ENCODE data around the gene MEF2D. TPM values are rescaled to one million over a fixed set of nuclear protein-coding genes. Genes with fewer than 3 reads are reported as not detected.

The MEF2D gene
- total RNA-seq, 2 donors from 2014 or later, result 31.7 to 62.5 TPM

DNA sequence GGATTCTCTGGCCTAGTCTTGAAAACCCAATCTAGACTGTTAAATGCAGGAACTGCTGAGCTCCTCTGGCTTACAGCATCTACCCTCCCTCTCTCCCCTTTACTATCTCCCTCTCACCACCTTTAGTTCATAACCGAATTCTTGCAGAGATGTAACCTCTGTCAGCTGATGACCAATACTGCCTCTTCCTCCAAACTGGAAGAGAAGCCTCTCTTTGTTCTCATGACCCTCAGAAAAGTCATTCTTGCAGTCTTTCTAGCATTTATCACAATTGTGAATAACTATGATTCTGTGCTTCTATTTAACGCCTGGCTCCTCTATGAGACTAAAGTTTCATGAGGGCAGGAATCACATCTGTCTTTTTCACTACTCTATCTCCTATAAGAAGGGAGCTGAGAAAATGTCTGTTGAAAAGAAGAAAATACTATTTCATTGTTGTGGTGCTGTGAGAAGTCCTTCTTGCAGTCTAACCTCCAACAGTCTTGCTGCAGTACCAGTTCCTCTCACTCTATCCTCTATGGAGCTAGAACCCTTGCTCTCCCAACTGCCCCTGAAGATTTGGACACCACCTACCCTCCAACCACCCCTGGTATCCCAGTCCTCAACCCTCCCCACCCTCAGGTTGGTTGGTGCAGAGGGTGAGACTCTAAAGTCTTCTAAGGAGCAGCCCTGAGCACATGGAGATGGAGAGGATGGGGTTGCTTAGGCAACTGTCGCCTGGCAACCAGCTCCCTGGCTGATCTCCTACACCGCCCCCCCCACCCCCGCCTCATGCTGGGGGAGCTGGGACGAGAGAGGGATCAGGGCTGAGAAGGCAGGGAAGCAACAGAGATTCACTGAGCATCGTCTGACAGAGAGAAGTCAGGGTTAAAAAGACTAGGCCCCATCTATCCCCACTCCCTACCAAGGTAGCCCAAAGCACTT lies 13.9 kb downstream of the MEF2D start:
- H3K36me3 Mint-ChIP-seq, result peaks cover 12 to 20% of the 10 kb centered on the region in 2 donors
- ATAC-seq (no peak), DNase-seq (ENCODE audit: low spot score in 2 of 2) (no peak)
- H3K27ac Mint-ChIP-seq, result peak overlapping the region in 1 of 2 donors; percentile 86
- H3K9me3 Mint-ChIP-seq, result no peaks in the 10 kb centered on the region

DNA sequence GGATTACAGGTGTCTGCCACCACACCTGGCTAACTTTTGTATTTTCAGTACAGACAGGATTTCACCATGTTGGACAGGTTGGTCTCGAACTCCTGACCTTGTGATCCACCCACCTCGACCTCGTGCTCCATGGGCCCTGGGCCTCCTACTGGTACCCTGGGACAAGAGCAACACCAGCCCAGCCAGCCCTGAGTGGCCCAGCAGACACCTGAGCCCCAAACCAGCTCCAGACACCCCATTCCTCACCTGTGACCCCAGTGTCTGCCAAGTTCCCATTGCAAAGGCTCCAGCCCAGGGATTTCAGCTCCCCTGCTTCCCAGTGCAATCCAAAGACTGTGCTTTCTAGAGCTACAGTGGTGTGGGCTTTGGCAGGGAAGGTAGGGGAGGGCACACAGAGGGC lies 14.6 kb downstream of the MEF2D start:
- Mint-ChIP-seq H3K9me3 (no peaks in the 10 kb centered on the region), H3K36me3 (peaks cover 17 to 24% of the 10 kb centered on the region in 2 donors), H3K27ac (no peak overlapping the region)
- DNase-seq (ENCODE audit: low spot score in 2 of 2) (no peak), ATAC-seq (no peak)

DNA sequence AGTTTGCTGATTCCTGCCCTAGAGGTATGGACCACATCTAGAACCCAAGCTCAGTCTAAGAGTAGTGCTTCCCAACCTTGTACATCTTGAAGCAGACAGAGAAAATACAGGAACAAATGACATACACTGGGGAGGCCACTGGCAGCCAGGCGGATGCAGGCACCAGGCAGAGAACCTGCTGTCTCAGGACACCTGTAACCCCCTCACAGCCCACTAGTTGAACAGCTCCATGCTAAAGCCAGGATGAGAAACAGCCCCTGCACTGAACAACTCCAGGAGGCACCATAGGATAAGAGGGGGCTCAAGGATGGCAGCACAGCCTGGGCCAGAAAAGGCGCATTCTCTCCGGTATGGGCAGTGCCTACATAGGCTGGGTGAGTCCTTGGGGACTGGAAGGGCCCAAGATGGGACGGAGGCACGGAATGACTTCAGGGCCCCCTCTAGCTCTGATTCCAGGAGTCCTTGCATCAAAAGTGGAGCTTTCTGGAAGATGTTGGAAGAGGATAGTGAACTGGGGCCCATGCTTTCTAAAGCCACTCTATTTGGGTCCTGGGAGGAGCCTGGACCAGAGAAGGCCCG lies 16.0 kb downstream of the MEF2D start:
- Mint-ChIP-seq H3K36me3 (peaks cover 26 to 33% of the 10 kb centered on the region in 2 donors), H3K9me3 (no peaks in the 10 kb centered on the region), H3K27ac (peak overlapping the region in 1 of 2 donors; percentile 72)
- no peak for DNase-seq (ENCODE audit: low spot score in 2 of 2)
- ATAC-seq, result no peak

DNA sequence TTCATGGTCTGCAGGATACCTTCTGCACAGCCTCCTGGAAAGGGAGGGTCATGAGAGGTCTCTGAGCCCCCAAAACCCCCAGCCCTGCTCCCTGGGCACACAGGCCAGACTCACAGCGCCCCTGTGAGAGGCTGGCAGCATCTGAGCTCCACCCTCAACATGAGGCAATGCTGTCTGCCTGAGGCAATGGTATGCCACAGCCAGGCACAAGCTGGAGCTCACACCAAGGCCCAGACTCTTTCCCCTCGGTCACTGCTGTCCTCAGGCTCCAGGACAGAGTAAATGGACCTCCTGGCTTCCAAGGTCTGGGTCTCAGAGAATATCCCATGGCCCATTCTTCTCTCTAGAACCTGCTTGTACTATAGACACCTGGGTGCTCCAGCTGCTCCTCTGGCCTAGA lies 17.2 kb downstream of the MEF2D start:
- H3K27ac Mint-ChIP-seq, result no peak overlapping the region
- no peaks in the 10 kb centered on the region for H3K9me3 Mint-ChIP-seq
- no peak for ATAC-seq
- no peak for DNase-seq (ENCODE audit: low spot score in 2 of 2)
- peaks cover 26 to 33% of the 10 kb centered on the region in 2 donors for H3K36me3 Mint-ChIP-seq

DNA sequence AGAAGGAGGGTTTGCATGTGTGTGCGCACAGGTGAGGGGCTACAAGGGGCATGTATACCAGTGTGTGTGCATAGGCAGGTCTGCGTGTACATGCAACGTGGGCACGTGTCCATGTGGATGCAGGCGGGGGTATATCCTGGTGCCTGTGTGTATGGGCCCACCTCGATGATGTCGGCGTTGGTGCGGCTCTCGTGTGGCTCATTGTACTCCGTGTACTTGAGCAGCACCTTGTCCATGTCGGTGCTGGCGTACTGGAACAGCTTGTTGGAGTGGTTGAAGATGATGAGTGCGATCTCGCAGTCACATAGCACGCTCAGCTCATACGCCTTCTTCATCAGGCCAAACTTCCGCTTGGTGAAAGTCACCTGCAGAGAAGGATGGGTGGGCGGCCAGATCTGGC lies 18.3 kb downstream of the MEF2D start:
- Mint-ChIP-seq H3K36me3 (peaks cover 22 to 26% of the 10 kb centered on the region in 2 donors), H3K9me3 (no peaks in the 10 kb centered on the region), H3K27ac (peak overlapping the region in 1 of 2 donors; percentile 85)
- DNase-seq (ENCODE audit: low spot score in 2 of 2) (no peak), ATAC-seq (no peak)

DNA sequence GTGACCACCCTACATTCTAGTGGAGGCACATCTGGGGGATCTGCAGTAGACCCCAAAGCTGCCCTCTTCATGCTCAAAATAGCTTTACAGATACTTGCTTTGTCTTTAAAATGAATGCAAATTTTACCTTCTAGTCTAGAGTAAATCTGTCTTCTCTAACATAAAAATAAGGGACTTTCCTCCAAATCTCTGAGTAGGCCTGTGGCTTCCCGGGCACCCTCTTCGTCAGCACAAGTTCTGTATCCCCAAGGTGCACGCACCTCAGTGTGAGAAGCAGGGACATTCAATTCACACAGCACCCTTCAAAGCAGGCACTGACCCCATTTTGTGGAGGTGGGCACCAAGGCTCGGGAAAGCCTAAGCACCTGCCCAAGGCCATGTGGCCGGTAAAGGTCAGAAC lies 19.0 kb downstream of the MEF2D start:
- DNase-seq (ENCODE audit: low spot score in 2 of 2), result no peak
- Mint-ChIP-seq H3K9me3 (no peaks in the 10 kb centered on the region), H3K27ac (peak overlapping the region; percentile 1 to 85), H3K36me3 (peaks cover 20 to 23% of the 10 kb centered on the region in 2 donors)
- ATAC-seq, result peak; percentile 50 to 71

DNA sequence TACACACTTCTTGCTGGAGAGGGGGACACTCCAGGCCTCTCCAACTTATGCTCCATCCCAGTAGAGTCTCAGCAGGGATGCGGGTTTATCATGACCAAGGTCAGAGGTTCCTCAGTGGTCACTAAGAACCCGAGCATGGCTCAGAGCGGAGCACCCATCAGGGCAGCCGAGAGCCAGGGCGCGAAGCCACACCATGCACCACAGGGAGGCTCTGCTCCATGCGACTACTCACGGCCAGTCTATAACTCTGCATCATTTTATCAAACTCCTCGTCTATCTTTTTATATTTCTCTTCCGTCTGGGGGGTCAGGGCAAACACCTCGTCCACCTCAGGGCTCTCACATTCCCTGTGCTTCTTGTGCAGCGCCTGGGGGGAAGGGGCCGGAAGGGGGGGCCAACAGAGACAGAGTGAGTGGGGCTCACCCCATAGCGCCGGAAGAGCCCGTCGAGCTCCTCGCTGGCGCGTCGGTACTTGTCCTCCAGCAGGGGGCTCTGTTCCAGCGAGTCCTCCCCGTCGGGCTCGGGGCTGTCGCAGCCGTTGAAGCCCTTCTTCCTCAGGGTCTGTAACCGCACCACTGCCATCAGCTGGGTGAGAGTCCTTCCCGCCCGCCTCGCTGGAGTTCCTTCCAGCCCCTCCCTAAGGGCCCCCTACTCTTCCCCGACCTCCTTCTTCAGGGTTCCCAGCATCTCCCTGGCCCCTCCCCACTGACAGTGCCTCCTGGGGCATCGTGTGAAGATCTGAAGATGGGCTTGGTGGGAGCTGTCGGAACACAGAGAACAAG lies 20.0 kb downstream of the MEF2D start:
- H3K27ac Mint-ChIP-seq, result peak overlapping the region; percentile 85 to 92
- ATAC-seq (peak; percentile 54 to 80), DNase-seq (ENCODE audit: low spot score in 2 of 2) (peak; percentile 71 to 86)
- peaks cover 17 to 18% of the 10 kb centered on the region in 2 donors for H3K36me3 Mint-ChIP-seq
- no peaks in the 10 kb centered on the region for H3K9me3 Mint-ChIP-seq

DNA sequence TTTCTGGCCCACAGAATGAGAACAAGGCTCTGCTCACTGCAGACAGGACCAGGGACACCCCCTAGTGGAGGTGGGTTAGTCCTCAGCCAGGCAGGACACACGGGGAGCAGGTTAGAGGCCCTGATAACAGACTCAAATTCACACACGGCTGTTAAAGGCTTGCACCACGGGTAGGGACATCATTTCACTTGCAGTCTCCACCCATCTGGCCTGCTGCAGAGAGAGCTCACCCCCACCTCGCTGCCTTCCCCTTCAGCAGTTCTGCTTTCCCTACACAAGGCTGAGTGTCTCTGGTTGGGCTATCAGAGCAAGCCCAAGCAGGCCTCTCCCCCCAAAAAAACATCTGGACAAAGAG lies 20.6 kb downstream of the MEF2D start:
- DNase-seq (ENCODE audit: low spot score in 2 of 2) (no peak), ATAC-seq (no peak)
- H3K27ac Mint-ChIP-seq, result peak overlapping the region in 1 of 2 donors; percentile 92
- H3K9me3 Mint-ChIP-seq, result no peaks in the 10 kb centered on the region
- H3K36me3 Mint-ChIP-seq, result peaks cover 17 to 18% of the 10 kb centered on the region in 2 donors

DNA sequence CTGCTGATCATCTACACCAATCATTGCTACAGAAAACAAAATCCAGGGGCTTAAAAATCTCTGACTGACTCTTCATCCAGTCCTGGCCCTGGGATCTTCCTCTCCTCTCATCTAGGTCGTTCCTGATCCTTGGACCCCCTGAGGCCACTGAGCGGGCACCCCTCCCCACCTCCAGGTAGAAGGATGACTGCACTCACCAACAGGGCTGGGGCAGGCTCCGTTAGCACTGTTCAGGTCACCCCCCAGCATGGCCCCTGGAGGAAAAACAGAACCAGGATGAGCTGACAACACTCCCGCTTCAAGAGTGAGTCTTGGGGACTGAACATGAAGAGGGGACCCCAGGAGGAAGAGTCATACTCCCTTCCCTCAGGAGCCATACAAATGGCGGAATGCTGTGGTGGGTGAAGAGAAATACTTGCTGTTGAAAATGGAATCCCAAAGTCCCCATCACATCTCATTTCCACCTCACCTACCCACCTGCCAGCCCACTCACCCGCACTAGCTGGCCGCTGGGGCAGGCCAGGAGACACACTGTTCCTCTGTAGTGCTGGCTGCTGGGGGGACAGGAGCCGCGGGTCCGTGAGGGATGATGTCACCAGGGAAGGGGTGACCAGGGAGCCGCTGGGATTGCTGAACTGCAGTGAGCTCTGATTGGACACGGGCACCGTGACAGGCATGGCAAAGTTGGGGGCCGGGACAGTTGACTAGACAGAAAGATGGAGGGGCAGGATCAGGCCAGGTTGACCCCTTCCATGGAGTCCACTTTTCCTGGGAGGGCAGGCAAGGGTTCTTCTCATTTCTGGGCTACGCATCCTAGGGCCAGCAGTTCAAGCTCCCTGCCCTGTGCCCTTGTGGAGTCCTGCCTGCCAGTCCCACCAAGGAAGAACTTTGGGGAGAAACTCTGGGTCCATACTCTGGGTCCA lies 21.2 kb downstream of the MEF2D start:
- H3K36me3 Mint-ChIP-seq, result peaks cover 17 to 18% of the 10 kb centered on the region in 2 donors
- DNase-seq (ENCODE audit: low spot score in 2 of 2) (no peak), ATAC-seq (no peak)
- H3K27ac Mint-ChIP-seq, result peak overlapping the region; percentile 13 to 83
- no peaks in the 10 kb centered on the region for H3K9me3 Mint-ChIP-seq

DNA sequence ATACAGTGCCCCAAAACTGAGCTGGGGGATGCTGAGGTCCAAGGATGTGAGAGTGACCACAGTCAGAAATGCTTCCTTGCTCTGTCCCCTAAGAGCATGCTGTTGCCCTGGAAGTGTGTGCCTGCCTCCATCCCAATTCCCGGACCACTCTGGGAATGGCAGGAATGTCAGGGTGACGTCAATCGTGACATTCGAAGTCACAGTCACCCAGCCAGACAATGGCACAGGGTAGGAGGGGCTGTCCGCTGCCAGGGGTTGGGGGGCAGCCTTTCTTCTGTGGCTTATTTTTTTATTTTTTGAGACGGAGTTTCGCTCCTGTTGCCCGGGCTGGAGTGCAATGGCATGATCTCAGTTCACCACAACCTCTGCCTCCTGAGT lies 22.3 kb downstream of the MEF2D start:
- no peak for DNase-seq (ENCODE audit: low spot score in 2 of 2)
- Mint-ChIP-seq H3K9me3 (no peaks in the 10 kb centered on the region), H3K27ac (peak overlapping the region; percentile 31 to 72), H3K36me3 (peaks cover 17 to 18% of the 10 kb centered on the region in 2 donors)
- no peak for ATAC-seq

DNA sequence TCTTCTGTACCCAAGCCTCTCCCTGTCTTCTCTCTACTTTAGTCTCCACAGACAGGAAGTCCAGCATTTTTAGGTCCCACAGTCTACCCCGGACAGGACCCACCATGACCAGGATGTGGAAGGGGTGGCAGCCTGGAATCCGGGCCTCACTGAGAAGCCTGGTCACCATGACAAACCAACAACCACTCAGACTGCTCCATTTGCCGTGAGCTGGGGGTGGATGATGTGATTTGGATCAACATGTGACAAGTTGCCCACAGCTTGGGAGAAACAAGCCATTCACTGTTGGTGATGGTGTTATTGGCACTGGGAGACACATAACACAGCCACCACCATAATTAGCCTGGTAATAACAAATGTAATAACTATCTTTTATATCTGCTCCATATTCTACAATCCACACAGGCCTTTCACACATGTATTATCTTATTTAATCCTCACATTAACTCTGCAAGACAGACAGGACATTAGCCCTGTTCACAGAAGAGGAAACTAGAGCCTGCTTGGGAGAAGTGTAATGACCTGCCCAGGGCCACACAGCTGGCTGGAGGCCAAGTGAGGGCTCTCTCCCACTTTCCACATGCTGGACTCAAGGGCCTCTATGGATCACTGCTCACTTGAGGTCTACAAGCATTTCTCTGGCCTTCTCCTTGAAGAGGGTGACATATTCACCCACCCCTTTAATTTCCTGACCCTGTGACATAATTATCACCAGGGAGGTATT lies 22.9 kb downstream of the MEF2D start:
- H3K36me3 Mint-ChIP-seq, result peaks cover 17 to 18% of the 10 kb centered on the region in 2 donors
- H3K9me3 Mint-ChIP-seq, result no peaks in the 10 kb centered on the region
- DNase-seq (ENCODE audit: low spot score in 2 of 2), result no peak
- H3K27ac Mint-ChIP-seq, result peak overlapping the region; percentile 72 to 84
- peak in 1 of 2 donors; percentile 4 for ATAC-seq

DNA sequence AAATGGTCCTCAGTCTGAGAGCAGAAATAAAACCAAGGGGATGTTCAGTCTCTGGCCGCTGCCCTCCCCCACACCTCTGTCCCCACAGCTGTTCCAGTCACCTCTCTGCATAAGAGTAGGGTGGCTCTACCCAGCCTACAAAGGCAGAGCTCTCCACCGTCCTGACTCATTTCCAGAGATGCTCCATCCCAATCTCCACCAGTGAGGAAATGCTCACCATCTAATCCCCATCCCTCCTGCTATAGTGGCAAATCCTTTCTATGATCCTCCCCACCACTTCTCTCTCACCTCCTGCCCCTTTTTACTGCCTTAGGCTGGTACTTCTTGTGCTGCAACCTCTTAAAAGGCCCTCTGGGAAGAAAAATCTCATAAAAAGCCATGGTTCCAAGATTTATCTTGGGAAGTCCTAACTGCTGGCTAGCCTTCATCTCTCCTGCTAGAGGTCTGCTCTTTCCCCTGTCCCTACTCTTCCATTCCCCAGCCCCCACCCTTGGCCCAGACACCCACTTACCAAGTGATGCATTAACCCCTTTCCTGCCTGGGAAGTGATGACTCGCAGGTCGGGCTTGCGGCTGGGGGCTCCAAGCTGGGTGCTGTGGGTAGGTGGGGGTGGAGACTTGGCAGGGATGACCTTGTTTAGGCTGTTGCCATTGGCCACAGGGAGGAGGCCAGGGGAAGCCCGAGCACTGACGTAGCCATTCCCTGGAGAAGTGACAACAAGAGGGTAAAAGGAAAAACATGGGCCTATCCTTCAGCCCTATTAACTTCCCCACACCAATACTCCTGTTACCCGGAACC lies 23.9 kb downstream of the MEF2D start:
- peak; percentile 29 to 47 for ATAC-seq
- H3K27ac Mint-ChIP-seq, result peak overlapping the region; percentile 72 to 84
- peak; percentile 39 to 74 for DNase-seq (ENCODE audit: low spot score in 2 of 2)
- no peaks in the 10 kb centered on the region for H3K9me3 Mint-ChIP-seq
- peaks cover 14% of the 10 kb centered on the region in 2 donors for H3K36me3 Mint-ChIP-seq

DNA sequence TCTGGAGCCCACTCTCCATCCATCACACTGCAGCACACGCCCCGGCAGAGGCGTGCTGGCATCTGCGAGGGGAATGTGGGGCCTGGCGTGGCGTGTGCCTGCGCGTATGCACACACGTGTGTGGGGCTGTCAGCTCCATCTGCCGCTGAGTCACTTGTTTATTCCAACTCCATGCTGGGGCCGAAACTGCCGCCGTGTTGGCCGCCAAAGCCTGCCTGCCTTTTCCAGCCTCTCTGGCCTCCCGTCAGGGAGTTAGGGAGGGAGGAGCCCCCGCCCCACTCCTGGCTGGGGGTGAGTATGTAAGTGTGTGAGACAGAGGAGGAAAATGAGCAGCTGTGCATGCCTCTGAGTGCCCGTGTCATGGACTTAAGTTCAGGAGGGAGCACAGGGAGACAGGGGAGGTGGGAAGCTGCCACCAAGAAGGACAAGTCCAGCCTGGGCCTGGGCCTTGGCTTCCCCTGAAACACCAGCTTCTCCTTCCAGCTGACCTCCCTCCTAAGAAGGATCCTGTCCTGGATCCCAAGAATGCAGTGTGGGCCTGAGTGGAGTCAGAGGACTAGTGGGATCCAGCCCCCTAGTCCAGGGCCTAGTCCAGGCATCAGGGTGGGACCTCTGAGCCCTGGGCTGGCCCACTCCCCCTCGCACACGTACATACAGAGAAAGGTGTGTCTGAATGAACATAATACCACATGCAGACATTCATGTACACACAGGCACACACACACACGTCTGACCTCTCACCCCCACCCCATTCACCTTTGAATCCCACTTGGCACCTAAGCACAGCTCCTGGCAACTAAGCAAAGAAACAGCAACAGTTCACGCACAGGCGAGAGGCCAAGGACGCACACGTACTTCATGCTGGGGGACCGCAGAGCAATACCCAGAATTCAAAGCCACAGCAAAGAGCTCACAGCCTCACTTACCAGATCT lies 24.7 kb downstream of the MEF2D start:
- Mint-ChIP-seq H3K27ac (peak overlapping the region; percentile 72 to 84), H3K36me3 (peaks cover 8% of the 10 kb centered on the region in 2 donors), H3K9me3 (no peaks in the 10 kb centered on the region)
- DNase-seq (ENCODE audit: low spot score in 2 of 2) (no peak), ATAC-seq (no peak)

DNA sequence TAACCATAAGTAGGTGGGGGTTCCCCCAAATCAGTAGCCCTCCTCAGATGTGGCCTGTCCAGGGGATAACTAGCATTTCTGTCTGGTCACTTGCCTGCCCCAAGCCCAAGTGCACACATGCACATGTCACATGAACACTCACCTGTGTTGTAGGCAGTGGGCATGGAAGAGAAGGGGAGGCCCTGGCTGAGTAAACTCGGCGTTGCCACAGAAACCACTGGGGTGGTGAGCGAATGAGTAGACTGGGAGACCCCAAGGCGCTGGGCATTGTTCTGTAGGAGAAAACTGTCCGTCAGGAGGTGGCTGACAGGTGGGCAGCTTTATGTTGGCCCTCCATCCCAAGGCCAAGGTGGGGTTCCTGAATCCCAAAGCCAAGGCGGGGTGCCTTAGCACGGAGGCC lies 25.6 kb downstream of the MEF2D start:
- no peak for DNase-seq (ENCODE audit: low spot score in 2 of 2)
- peak overlapping the region in 1 of 2 donors; percentile 72 for H3K27ac Mint-ChIP-seq
- peak in 1 of 2 donors; percentile 52 for ATAC-seq
- no peaks in the 10 kb centered on the region for H3K9me3 Mint-ChIP-seq
- H3K36me3 Mint-ChIP-seq, result no peaks in the 10 kb centered on the region
